Frontal cortex (tissue), 4 donors: ENCODE data around the gene WDR59. TPM values are rescaled to one million over a fixed set of nuclear protein-coding genes. Genes with fewer than 3 reads are reported as not detected.
A peak's percentile ranks its signal among the peaks of the same experiment; 100 is the strongest.
"Not testable (repeated sequence)": the region's sequence is repeated elsewhere in the genome, so short reads cannot be mapped to it uniquely, and the experiment has no call there.

Experiments used
- DNase-seq, 2 donors: peaks; one replicate each; pipeline ENCODE4 v3.0.0; 2012; ENCODE audit warnings: low spot score in 2 of 2
- FAIRE-seq: peaks from 2 replicates; lab custom pipeline; 2012; peaks lifted over from hg19 to GRCh38; lab: Jason Lieb, UNC
- total RNA-seq: library from RNA; depleted of rRNA; stranded (reverse); fragments of >200 nt; gene quantifications from one replicate; pipeline ENCODE4 v1.2.3, GENCODE V29; 2014
- donor health status: control.
- donor health status: control.
- donor health status: control.

Gene WDR59
- total RNA-seq, 1 donor from 2014 or later: 19.6 TPM

- no peak for FAIRE-seq
Observed at GRCh38 chr16:75012380-75013081, 27.6 kb upstream of the WDR59 start.

GRCh38 chr16:75011634-75012307 is 26.8 kb upstream of the WDR59 start:
- FAIRE-seq: no peak
- DNase-seq: peak in 1 of 2 donors; percentile 22

More at GRCh38 chr16:75012380-75013081, 27.6 kb upstream of the WDR59 start:
- DNase-seq: no peak

- no peak for DNase-seq
- FAIRE-seq: no peak
Observed at GRCh38 chr16:75010427-75010826, 25.5 kb upstream of the WDR59 start.

GRCh38 chr16:75007443-75007842 is 22.5 kb upstream of the WDR59 start:
- FAIRE-seq: no peak
- no peak for DNase-seq

GRCh38 chr16:75005697-75006096 is 20.8 kb upstream of the WDR59 start:
- DNase-seq (no peak), FAIRE-seq (no peak)

- FAIRE-seq (no peak), DNase-seq (no peak)
Observed at GRCh38 chr16:75004460-75004859, 19.5 kb upstream of the WDR59 start.

- DNase-seq (no peak), FAIRE-seq (no peak)
Observed at GRCh38 chr16:75003931-75004330, 19.0 kb upstream of the WDR59 start.

GRCh38 chr16:75002474-75002873 is 17.6 kb upstream of the WDR59 start:
- no peak for FAIRE-seq

GRCh38 chr16:75000481-75001081 is 15.7 kb upstream of the WDR59 start:
- FAIRE-seq (no peak), DNase-seq (no peak)

More at GRCh38 chr16:75002474-75002873, 17.6 kb upstream of the WDR59 start:
- no peak for DNase-seq

GRCh38 chr16:74999609-75000480 is 14.9 kb upstream of the WDR59 start:
- DNase-seq: peak; percentile 35 to 39
- no peak for FAIRE-seq

- peak in 1 of 2 donors; percentile 70 for DNase-seq
- no peak for FAIRE-seq
Observed at GRCh38 chr16:74999219-74999608, 14.3 kb upstream of the WDR59 start.

GRCh38 chr16:74998481-74999218 is 13.7 kb upstream of the WDR59 start, which contains the start of gene ZNRF1:
Gene ZNRF1 (plus strand): TSS chr16:74999024. CDS start chr16:74999672, 648 bp downstream.
- peak; percentile 92 to 96 for DNase-seq
- FAIRE-seq: no peak

GRCh38 chr16:74997042-74997491 is 12.1 kb upstream of the WDR59 start:
- FAIRE-seq (no peak), DNase-seq (no peak)

GRCh38 chr16:74995986-74996385 is 11.1 kb upstream of the WDR59 start:
- no peak for FAIRE-seq

GRCh38 chr16:74991593-74992403 is 6.9 kb upstream of the WDR59 start:
- DNase-seq (no peak), FAIRE-seq (no peak)

More at GRCh38 chr16:74995986-74996385, 11.1 kb upstream of the WDR59 start:
- DNase-seq: no peak

GRCh38 chr16:74991268-74991592 is 6.3 kb upstream of the WDR59 start:
- DNase-seq: no peak
- no peak for FAIRE-seq

GRCh38 chr16:74990832-74991231 is 5.9 kb upstream of the WDR59 start:
- DNase-seq (no peak), FAIRE-seq (no peak)

GRCh38 chr16:74989864-74990263 is 4.9 kb upstream of the WDR59 start:
- FAIRE-seq: not testable (repeated sequence)

More at GRCh38 chr16:74989864-74990263, 4.9 kb upstream of the WDR59 start:
- DNase-seq: not testable (repeated sequence)
